Pons (tissue), 1 donor: ENCODE results near the gene C12orf56.

ENCODE experiments used
- DNase-seq: peaks from one replicate; pipeline ENCODE4 v3.0.0-alpha.2; 2016; ENCODE audit warnings: low spot score

The C12orf56 gene

DNA sequence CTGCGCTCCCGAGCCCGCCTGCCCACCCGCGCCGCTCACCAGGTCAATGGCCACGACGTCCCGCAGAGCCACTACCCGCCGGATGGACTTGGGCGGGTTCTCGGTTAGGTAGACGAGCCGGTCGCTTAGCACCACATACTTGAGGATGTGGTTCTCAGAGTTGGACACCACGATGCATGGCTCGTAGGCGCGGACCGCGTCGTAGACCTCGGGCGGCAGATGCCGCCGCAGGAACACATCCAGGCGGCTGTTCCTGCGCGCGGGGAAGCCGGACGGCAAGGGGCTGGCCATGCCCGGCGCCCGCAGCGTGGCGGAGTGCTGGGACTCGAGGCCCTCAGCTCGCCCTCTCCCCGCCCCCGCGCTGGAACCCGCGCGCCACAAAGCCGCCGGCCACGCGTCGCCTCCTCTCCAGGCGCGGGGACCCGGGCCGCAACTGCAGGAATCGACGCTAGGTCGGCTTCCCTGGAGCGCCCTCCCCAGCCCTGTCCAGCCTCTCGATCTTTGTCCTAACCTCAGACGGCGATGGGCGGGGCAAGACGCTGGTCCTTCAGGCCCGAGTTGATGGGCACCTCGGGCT is at the start of gene C12orf56:
Gene C12orf56, minus strand, starts transcription at position 484 of the 577 bp plus-strand sequence. Its CDS starts 193 bp downstream, at position 291.
- no peak for DNase-seq

DNA sequence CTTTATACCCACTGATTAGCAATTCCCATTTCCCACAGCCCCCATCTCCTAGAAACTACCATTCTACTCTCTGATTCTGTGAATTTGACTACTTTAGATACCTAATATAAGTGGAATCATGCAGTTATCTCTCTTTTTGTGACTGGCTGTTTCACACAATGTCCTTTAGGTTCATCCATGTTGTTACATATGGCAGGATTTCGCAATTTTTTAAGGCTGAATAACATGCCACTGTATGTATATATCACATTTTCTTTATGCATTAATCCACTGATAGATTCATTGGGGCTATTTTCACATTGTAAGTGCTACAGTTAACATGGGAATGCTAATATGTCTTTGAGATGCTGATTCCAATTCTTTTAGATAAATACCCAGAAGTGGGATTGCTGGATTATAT is 49.5 kb upstream of the C12orf56 start:
- no peak for DNase-seq

DNA sequence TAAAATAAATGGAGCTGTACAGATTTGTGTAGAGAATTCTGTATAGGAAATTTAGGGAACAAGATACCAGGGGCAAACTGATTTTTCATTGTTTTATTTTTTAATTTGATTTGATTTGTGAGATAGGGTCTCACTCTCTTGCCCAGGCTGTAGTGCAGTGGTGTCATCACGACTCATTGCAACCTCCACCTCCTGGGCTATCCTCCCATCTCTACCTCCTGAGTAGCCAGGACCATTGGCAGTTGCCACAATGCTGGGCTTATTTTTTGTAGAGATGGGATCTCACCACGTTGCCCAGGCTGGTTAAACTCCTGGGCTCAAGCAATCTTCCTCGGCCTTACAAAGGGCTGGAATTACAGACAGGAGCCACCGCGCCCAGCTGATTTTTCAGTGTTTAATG is 43.4 kb upstream of the C12orf56 start:
- no peak for DNase-seq

GRCh38 chr12:64431791-64432190 is 41.2 kb upstream of the C12orf56 start:
- no peak for DNase-seq

DNA sequence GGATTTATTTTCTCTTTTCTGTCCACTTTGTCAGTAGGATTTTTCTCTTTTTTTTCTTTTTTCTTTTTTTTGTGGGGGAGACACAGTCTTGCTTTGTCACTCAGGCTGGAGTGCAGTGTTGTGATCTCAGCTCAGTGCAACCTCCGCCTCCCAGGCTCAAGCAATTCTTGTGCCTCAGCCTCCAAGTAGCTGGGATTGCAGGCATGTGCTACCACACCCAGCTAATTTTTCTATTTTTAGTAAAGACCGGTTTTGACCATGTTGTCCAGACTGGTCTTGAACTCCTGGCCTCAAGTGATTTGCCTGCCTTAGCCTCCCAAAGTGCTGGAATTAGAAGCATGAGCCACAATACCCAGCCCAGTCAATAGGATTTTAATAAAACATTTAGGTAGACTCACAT is 40.3 kb upstream of the C12orf56 start:
- DNase-seq = no peak

- DNase-seq = no peak
These were observed 38.4 kb upstream of the C12orf56 start for GRCh38 chr12:64428956-64429355.

DNA sequence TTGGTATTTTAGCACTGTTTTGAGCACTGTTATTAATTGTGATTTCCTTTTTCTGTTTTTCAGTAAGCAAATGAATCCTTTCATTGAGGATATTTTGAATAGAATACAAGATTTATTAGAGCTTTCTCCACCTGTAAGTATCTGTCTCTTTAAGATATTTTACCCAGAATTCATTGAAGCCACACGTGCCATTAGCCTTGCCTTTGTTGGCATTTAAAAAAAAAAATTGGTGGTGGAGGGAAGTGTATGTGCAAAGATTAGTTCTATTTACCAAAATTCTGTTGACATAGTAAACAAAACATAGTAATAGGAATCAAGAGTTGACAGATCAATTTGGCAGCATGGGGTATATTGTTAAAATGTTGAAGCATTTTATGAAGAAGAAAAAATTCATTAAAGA is 37.4 kb upstream of the C12orf56 start:
- no peak for DNase-seq

DNA sequence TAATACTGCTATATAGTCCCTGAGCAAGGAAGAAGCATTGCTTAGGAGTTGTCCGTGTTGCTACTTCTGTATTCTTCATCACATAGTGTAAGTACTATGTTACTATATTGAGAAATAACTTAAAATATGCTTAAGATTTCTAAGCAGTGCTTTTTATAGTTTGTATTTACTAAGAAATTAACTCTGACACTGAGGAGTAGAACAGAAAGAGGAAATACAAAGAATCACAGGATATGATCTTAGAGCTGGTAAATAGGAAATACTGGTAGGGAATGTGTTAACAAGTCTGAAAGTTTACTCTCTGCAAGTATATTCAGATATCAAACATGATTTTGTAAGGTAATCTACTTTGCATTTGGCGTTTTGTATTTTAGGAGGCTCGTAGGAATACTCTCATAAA is 29.1 kb upstream of the C12orf56 start:
- DNase-seq = no peak

- DNase-seq = no peak
These were observed 27.7 kb upstream of the C12orf56 start for GRCh38 chr12:64418209-64418608.

GRCh38 chr12:64413884-64414283 is 23.3 kb upstream of the C12orf56 start:
- no peak for DNase-seq

- DNase-seq = no peak
These were observed 21.9 kb upstream of the C12orf56 start for GRCh38 chr12:64412459-64412858.

DNA sequence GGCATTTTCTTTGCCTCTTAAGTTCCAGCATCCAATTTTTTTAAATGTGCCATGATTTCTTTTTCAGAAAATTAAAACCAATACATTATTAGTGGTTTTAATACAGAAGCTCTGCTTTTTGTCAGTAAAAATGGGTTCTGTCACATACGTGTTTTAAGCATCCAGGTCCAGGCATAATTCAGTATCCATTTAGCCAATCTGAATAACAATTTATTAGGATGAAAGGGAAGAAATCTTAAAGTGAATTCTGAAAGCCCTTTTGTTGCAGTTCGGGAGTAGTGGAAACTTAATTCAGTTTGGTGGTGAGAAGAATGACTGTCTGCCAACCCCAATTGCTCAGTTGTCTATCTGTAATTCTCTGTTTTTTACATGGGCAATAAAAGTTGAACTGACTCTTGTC is 20.9 kb upstream of the C12orf56 start:
- DNase-seq = no peak

GRCh38 chr12:64407342-64408223 is 17.0 kb upstream of the C12orf56 start:
- DNase-seq = no peak

- DNase-seq = peak; percentile 31
These were observed 14.1 kb upstream of the C12orf56 start for GRCh38 chr12:64404470-64405256.

GRCh38 chr12:64403707-64404469 is 13.3 kb upstream of the C12orf56 start, which contains the start of gene XPOT:
XPOT (plus strand) TSS chr12:64404392; CDS start chr12:64410036, 5,644 bp downstream.
- peak; percentile 91 for DNase-seq

DNA sequence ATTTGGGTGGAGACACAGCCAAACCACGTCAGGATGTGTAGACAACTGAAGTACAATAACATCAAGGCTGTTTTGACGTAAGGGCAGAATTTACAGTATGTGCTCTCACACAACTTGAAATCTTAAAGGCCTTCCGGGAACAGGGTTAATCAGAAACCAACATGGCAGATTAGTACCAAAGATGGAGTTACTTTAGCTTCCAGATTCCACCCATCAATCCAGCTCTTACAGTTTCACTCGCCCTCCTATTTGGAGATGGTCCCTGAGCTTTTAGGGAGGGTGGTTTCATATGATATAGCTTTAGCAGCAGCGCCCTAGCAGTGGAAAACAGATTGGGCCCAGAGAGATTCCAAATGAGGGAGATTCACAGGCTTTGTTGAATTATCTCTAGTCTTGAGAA is 11.6 kb upstream of the C12orf56 start:
- DNase-seq = no peak

DNA sequence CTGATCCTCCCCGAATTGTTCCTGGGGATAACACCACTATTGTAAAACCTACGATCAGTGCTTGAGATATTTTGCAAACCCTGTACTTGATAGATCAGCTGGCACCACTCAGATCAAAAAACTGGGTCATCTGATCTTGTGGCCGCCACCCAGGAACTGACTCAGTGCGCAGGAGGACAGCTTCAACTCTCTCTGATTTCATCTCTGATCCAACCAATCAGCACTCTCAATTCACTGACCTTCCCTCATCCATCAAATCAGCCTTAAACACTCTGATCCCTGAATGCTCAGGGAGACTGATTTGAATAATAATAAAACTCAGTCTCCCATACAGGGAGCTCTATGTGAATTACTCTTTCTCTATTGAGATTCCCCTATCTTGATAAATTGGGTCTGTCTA is 9.5 kb upstream of the C12orf56 start:
- peak; percentile 45 for DNase-seq

GRCh38 chr12:64395739-64396138 is 5.2 kb upstream of the C12orf56 start:
- no peak for DNase-seq

DNA sequence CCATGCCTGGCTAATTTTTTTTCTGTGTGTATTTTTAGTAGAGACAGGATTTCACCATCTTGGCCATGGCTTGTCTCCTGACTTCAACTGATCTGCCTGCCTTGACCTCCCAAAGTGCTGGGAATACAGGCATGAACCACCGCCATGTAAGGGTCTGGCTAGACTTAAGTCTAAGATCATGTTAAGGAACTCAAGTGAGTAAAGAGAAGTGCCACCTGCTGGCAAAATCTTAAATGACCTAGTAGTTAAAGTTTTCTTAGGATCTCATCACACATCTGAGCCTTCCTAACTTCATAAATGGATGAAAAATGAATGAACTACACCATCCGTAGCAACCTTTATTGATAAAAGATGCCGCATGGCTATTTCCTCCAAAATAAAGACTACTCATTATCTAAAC is 1.7 kb upstream of the C12orf56 start:
- DNase-seq = peak; percentile 46

GRCh38 chr12:64389154-64389553 is 1.4 kb downstream of the C12orf56 start:
- DNase-seq = no peak

DNA sequence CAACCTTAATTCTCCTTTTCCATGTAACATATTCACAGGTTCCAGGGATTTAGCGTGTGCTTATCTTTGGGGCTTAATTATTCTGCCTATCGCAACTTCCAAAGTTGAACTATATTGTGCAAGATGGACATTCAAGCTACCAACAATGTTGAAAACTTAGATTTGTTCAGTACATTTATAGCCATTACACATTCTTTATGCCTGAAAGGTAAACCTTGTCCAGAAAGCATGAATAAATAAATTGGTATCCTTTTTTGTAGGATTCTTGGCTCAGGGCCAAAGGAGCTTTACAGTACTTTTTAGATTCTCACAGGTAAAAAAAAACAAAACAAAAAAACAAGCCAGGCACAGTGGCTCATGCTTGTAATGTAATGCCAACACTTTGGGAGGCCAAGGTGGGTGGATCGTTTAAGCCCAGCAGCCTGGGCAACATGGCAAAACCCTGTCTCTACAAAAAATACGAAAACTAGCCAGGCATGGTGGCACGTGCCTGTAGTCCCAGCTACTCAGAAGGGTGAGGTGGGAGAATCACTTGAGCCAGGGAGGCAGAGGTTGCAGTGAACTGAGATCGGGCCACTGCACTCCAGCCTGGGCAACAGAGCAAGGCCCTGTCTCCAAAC is 3.3 kb downstream of the C12orf56 start:
- DNase-seq = no peak
